Eye (tissue), 1 donor: Measurements from ENCODE around the gene CADM2.

Source experiments
- DNase-seq: peaks from one replicate; pipeline ENCODE4 v3.0.0-alpha.2; 2015

CADM2 gene

DNA sequence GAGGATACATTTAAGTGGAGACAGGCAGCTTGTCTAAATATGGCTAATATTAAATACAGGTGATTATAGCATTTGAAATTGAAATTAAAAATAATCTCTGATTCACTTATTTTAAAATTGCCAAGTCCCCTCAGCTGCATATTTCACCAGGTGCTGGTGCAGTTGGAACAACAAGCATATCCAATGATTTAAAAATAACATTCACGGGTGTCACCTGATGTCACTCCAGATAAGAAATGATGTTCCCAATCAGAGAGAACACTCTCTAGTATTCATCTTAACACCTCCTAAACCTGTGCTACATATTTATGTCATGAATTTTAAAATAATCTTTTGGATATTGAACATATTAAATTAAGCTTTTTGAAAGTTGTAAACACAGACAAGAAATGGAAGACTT lies 249.9 kb downstream of the CADM2 start:
- DNase-seq = peak; percentile 12

DNA sequence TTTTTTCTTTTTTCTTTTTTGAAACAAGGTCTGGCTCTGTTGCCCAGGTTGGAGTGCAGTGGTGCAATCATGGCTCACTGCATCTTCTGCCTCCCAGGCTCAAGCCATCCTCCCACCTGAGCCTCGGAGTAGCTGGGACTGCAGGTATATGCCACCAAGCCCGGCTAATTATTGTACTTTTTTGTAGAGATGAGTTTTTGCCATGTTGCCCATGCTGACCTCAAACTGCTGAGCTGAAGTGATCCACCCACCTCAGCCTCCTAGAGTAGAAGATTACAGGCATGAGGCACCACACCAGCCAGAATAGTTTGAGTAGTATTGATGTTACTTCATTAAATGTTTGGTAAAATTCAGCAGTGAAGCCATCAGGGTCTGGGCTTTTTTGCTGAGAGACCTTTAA lies 251.8 kb downstream of the CADM2 start:
- no peak for DNase-seq

DNA sequence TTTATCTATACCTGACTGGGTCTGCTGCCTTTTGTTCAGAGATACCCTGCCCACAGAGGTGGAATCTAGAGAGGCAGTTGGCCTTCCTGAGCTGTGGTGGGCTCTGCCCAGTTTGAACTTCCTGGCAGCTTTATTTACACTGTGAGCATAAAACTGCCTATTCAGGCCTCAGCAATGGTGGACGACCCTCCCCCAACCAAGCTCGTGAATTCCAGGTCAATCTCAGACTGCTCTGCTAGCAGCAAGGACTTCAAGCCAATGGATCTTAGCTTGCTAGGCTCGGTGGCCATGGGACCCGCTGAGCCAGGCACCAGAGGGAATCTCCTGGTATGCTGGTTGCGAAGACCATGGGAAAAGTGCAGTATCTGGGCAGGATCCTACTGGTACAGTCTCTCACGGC lies 270.2 kb downstream of the CADM2 start:
- no peak for DNase-seq

DNA sequence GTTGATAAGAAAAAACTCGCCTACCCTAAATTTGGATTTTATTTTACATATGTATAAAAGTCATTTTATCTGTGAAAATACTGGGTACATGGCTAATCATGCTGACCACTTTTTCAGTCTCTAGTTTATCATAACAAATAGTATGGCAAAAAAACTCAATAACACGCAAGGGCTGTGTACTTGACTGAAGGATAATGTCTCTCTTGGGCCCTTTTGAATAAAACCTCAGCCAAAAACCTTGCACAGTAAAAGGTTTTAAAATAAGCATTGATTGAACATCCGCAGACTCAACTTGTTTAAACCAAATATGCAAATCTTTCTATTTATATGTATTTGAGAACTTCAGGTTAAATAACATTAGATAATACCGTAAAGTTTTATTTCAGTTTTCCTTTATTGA lies 285.3 kb downstream of the CADM2 start:
- no peak for DNase-seq

DNA sequence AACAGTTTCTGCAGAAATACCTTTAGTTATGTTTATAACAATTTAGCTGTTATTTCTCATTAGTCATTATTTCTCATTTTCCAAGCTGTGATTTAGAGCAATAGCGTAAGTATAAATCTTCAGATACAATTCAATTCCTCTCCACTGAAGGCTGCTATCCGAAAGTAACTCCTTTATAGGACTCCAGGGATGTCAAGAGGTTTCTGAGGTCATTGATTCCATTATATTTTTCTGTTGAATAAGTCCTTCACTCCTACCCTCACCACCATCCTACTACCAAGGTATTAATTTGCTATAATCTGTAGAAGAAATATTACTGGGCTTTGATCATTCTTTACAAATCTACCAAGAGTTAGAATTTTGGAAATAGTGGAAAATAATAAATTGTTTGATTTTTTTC lies 285.7 kb downstream of the CADM2 start:
- peak; percentile 15 for DNase-seq

DNA sequence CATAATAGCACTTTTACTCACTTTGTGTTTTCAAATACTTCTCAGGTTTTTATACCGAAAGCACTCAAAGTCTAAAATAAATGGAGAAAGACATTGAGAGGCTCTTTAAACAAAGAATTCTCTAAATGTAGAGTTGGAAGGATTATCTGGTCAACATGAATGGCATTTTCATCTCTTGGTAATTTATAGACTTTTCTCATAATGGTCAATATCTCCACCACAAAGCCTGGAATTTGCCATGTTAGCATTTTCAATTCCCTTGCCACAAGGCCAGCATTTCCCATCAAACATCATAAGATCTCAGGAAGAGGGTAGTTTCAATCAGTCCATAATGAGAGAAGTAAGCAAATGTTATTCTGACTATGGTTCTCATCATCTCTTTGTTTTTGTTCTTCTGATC lies 293.0 kb downstream of the CADM2 start:
- no peak for DNase-seq

DNA sequence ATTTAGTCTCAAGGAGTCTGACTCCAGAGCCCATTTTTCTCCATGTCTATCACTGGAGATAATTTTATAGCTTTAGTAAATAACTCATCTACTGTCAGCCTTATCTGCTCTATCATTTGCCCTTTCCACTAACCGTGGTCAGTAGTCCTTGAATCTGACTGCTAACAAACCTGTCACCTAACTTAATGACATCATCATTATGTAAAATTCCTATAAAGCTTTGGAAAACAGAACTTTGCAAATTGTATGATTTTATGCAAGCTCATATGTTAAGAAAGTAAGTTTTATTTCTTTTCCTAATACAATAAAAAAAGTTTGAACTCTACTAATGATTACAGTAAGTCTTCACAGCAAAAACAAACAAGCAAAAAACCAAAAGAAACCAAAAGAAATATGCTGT lies 293.9 kb downstream of the CADM2 start:
- DNase-seq = no peak

DNA sequence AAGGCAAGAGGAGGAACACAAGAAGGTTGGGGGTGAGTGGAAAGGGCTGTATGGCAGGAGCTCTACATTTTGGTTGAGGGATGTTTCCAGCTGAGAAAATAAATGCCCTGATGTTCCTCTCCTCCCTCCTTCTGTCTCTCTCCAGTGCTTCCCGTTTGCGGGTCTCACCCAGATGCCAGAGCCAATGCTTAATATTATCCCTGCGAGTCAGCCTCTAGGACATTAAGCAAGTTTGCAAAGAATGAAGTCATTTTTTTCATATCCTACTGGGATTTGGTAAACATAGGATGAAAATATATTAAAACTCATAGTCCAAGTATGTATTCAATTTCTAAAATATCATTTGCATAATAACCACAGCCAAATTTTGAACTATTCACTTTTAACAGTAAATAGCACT lies 295.9 kb downstream of the CADM2 start:
- no peak for DNase-seq

DNA sequence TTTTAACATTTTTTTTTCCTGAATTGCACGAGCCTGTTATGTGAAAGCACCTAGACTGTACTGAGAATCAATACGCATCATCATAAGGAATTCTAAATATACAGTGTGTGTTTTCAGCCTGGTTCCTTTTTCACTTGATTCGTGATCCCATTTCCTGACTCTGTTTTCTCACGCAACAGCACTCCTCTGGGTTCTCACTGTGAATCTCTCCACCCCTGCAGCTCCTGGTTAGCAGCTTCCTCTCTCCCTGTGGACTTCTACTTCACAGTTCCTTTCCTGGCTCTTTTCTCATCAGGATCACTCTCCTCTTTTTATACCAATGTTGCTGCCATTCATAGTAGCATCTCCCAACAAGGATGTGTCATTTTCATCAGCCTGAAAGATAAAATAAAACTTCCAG lies 297.2 kb downstream of the CADM2 start:
- DNase-seq = peak; percentile 35

DNA sequence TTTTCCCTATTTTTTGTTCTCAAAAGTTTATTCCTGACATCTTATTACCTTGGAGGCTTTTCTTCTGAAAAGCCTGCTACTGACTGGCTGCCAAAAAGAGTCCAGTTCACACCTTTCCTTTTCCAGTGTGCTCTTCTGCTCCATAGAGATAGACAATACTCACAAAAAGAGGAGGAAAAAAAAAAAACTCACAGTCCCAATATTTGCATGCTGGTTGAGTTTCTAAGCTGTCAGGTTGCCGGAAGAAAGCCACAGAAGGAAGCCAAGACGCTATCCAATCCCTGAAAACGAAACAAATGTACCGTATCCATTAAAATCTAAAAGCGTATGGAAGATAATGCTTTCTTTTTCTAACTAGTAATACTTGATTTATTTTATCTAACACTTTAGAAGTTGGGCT lies 299.5 kb downstream of the CADM2 start:
- no peak for DNase-seq

DNA sequence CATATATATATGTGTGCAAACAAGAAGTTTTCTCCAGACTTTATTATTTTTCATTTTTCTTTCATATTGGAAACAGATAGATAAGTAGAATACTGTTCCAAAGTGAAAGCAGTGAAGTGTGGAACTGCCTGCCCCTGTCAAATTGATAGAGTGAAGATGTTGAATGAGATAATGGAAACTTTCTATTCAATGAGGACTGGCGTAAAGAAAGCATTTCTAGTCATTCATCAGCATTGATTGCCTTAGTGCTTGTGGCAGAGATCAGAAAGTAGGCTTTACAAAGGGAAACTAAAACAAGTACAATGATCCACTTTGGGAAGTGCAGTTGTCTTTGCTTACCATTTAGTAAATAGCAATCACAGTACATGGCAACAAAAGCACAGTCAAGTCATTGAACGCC lies 300.0 kb downstream of the CADM2 start:
- peak; percentile 22 for DNase-seq

DNA sequence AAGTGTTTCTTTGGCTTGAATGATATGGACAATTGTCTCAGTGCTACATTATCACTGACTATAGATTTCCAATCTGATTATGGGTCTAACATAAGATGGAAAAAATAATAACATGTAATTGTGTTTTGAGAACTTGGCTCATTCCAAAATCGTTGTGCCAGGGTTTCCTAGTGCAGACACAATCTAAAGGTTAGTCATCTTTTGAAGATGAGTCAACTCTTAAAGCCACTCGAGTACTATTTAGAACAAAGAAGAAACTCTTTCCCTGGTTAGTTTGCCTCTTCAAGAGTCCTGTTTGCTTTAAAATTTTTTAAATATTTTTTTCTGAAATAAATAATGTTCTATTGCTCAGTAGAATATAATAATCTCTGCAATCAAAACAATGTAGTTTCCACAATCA lies 301.0 kb downstream of the CADM2 start:
- no peak for DNase-seq

DNA sequence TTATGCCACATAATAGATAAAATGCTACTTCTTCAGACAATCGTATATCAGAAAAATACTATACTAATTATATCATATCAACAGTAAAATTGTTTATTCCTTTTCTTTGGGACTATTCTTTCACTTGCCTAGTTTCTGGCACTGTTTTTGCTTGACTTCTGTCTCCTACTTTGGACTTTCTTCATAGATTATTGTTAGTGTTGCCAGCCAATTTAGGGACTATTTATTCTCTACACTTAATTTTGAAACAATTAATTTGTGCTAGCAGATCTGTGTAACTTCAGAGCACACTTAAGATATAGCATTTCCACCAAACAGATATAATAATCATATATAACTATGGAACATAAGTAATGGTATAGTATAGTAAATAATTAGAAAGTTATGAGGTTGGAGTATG lies 305.6 kb downstream of the CADM2 start:
- DNase-seq = no peak

DNA sequence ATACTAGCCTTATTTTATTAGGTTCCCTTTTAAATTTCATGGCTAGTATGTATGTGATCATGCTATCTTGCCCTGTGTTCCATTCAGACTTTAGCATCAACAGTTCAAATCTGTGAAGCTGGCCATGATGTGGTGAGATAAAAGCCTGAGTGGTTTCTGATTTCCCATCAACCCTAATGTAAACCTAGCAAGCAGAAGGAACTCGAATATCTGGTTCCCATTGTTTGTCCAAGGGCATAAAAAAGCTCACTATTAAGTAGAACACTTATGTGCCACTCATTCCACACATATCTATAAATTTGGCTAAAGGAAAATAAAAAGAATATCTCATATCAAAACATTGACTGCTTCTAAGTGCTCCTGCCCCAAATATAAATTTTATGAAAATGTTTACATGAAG lies 311.7 kb downstream of the CADM2 start:
- no peak for DNase-seq

DNA sequence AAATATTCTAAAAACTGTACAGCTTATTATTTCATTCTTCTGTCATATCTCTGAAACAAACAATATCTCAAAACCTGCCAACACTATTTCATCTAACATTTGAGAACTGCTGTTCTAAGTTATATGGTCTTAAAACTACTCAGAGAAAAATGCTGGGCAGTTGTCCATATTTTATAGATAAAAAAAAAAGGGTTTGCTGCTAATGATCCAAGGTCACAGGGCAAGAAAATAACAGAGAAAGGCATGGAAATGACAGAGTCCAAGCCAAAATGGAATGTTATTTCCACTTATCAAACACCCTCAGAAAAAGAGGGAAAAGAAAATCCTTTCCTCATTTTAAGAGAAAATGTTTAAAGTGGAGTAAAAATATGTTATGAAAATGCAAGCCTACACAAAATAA lies 313.1 kb downstream of the CADM2 start:
- no peak for DNase-seq

DNA sequence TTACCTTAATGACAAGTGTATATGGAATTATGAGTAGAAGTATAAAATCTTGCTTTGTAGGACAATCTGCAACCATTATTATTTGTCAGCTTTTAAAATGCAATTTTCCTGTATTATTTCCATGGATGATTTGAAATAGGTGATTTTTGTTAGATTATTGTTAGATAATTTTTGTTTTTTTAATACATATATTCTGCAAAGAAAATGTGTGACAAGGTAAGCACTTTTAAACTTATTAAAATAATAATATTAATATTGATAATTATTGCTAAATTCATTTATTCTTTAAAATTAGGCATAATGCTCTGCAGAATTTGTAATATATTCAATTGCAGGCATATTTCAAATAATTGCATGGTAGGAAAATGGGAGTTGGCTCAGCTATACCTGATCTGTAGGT lies 329.5 kb downstream of the CADM2 start:
- DNase-seq = no peak

DNA sequence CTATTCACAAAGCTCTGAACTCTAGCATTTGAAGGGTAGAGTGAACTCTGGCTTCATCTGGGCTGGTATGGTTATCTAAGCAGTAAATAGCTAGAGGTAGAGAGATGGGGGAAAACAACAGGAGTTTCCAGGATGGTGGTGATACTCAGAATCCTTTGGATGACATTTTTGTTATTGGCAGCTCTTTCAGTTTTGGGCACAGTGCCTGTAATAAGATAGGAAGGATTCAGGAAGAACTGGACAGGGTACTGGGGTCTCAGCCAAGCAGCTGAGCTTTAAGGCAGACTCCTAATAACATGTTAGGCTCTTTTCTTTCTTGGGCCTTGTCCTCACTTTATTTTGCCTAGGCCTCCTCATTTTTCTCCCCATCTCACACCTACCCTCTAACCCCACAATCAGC lies 338.5 kb downstream of the CADM2 start:
- DNase-seq = no peak

DNA sequence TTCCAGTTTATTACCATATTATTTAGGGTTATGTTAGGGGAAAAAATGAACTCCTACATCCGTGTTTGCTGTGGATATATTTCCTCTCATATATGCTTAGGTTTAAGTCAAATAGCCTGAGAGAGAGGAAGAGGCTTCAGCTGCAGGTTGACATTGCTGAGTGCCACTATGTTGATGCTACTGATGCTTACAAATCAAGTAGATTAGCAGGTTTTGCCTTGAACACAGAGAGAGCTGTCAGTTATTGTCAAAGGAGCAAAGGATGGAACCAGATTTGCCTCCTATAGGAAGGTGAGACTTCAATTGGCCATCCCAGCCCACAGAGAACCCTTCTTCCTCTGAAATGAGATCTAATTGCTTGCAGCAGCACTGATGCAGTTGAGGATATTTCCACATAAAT lies 339.2 kb downstream of the CADM2 start:
- no peak for DNase-seq

DNA sequence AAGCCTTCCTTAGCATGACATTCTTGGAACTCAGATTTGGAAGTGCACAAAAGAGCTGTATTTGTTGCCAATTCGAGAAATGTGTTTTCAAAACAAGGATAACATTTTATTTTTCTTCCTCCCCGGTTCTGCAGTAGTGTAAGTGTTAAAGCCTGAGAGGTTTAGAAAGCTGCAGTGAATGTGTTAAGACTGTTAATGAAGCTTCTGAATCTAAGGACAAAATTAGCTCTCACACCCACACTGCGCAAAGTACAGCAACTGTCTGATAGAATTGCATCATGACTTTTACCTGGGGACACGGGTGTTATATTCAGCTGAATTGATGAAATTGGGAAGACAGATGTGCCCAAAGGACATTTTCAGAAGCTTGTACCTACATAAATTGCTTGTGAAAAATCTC lies 344.4 kb downstream of the CADM2 start:
- DNase-seq = no peak

DNA sequence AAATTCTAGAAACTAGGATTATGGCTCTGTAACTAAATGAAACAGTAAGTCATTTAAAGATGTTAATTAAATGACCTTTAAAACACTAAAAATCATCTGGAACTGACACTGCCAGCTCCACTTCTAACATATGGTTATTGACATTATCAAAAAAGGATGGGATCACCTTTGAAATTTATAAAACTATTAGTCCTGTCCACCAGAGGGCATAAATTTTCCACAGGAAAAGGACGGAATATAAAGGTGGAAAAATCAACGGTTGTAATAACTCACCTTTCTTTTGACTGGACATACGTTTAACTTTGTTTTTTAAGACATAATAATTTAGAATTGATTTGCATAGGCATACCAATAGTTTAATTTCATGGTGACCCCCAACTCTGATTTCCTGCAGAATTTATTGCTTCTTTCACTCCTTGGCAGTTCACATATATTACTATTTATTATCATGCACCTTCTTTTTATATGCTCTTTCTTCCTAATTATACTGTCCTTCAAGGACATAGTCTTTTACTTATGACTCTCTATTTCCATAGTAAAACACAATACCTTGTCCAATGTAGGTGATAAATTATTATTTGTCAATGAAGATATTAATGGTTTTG lies 345.7 kb downstream of the CADM2 start:
- DNase-seq = no peak

DNA sequence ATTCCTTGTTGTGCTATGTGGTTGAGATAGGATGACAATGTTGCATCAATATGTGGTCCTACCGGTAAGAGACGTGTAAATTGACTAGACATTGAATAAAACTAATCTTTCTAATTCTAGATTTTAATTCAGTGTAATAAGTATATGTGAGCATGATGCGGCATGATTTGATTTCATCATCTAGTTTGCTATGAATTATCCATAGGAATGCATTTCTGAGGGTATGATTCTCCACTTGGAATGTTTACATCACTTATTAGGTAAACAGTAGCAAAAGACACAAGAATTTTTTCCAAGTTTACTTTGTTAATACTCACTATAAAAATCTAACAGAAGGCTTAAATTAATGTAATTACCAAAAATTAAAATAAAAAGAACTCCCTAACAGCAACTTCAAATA lies 353.5 kb downstream of the CADM2 start:
- no peak for DNase-seq

DNA sequence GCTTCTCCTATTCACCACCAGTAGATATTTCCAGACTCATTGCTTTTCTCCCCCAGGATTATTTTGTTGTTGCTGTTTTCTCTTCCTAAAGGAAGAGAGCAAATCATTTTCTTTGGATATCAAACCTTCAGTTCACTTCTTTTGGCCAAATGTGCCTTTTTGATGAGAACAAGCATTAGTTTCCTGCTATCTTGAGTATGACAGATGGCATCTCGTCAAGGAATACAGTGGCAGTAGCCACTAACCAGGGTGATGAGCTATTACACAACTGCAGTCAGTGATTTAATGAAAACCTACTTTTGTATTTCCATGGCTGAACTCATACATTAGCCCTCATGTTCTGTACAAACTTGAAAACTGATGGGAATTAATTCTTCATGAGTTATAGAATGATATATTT lies 354.6 kb downstream of the CADM2 start:
- DNase-seq = no peak

DNA sequence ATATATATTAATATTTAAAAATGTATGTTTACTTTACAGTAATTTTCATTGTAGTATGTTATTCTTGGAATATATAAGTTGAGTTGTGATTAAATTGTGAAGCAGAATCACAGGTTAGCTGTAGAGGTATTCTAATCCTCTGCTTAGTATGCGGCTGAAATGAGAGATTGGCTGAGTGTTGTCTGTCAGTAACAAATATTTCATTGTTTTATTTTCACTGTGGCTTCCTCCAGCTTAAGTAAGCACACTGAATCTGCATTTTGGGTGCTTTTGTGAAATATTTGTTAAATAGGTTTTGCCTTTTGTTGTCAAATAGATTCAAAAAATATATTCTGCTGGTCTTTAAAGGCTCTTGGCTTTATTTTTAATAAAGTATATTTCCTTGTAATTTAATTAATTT lies 357.5 kb downstream of the CADM2 start:
- no peak for DNase-seq

DNA sequence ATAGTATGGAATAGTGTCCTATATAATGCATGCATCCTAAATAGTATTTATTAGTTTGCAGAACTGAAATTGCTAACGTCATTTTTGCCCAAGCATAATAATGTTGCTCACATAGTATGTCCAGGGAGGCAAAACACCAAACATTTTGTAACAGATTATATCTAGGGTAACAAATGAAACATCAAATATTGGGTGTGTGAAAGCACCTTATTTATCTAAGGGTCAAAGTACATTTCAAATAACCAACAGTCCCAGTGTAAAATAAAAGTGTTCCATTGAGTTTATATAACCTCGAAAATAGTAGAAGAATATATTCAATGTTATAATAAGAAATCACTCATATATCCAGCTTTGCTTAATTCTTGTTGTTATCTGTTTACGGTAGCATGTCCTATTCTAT lies 363.1 kb downstream of the CADM2 start:
- DNase-seq = no peak

DNA sequence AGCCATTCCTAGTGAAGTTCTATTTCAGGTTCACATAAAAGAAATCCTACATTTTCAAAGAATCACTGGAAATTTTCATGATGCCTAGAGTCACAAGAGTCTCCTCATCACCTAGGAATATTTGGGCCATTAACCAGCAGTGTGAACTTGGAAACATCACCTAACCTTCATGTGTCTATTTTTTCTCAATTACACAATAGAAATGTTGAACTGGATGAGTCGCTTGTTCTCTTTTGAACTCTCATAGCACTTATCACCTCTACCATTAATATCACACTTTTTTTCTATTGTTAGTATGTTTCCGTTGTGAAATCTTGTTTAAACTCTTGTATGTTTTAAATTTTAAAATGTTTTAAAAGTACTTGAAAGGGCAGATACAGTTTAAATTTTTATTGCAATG lies 371.3 kb downstream of the CADM2 start:
- DNase-seq = no peak

DNA sequence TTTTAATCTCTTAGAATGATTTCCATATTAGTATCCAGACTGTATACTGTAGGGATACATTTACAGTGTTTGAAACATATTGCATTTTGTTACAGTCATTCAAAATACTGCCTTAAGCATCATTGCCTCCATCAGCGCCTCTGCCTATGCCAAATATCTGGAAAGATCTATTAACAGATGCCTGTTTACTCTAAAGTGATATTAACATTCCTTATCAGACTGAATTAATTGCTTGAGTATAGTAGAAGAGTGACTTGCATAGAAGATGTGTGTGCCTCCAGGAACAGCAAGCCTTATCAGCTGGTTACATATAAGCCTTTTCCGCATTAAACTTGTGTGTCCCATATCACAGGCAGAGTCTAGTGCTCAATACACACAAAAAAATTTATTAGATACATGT lies 379.1 kb downstream of the CADM2 start:
- no peak for DNase-seq
